Activated CD4-positive, alpha-beta T cell treated with anti-CD3 and anti-CD28 coated beads, Interleukin-2, Interleukin-6, amounts not matched to agents 100 ng/mL and 50 ng/mL, durations not matched to agents 16 hours and 8 hours (primary cell): ENCODE data around the gene OR7A10.

Source experiments
- DNase-seq: peaks from one replicate; pipeline ENCODE4 v3.0.0-alpha.2; 2020

Gene OR7A10

GRCh38 chr19:14848822-14849221 is at the start of gene OR7A10:
OR7A10 (minus strand) TSS chr19:14848922; CDS start chr19:14841877, 7,045 bp downstream.
- no peak for DNase-seq

GRCh38 chr19:14890643-14891379 is 42.1 kb upstream of the OR7A10 start:
- DNase-seq: no peak

GRCh38 chr19:14889994-14890642 is 41.4 kb upstream of the OR7A10 start:
- no peak for DNase-seq

GRCh38 chr19:14886032-14886431 is 37.3 kb upstream of the OR7A10 start, which contains the start of gene OR7A17:
OR7A17 (minus strand) TSS chr19:14886132; CDS start chr19:14881355, 4,777 bp downstream.
- DNase-seq: no peak

- peak; percentile 7 for DNase-seq
Observed at GRCh38 chr19:14871619-14872230, 23.0 kb upstream of the OR7A10 start.

- no peak for DNase-seq
Observed at GRCh38 chr19:14868497-14868896, 19.8 kb upstream of the OR7A10 start.

GRCh38 chr19:14843578-14843977 is 5.1 kb downstream of the OR7A10 start:
- DNase-seq: no peak

- DNase-seq: no peak
Observed at GRCh38 chr19:14843169-14843568, 5.6 kb downstream of the OR7A10 start.

- no peak for DNase-seq
Observed at GRCh38 chr19:14840206-14840605, 8.5 kb downstream of the OR7A10 start.

GRCh38 chr19:14837391-14837790 is 11.3 kb downstream of the OR7A10 start:
- DNase-seq: no peak

- no peak for DNase-seq
Observed at GRCh38 chr19:14835011-14835410, 13.7 kb downstream of the OR7A10 start, which contains the start of the genes OR7A5 and OR7C1. OR7A5 (minus strand) TSS chr19:14835185; CDS start chr19:14828241, 6,944 bp downstream. OR7C1 (minus strand) TSS chr19:14835185; CDS start chr19:14800136, 35,049 bp downstream.

GRCh38 chr19:14830702-14831101 is 18.0 kb downstream of the OR7A10 start:
- no peak for DNase-seq

GRCh38 chr19:14826006-14826405 is 22.7 kb downstream of the OR7A10 start:
- DNase-seq: no peak

- DNase-seq: no peak
Observed at GRCh38 chr19:14821937-14822336, 26.8 kb downstream of the OR7A10 start.

- no peak for DNase-seq
Observed at GRCh38 chr19:14818588-14818987, 30.1 kb downstream of the OR7A10 start.

- no peak for DNase-seq
Observed at GRCh38 chr19:14817052-14817451, 31.7 kb downstream of the OR7A10 start.

GRCh38 chr19:14814982-14815652 is 33.6 kb downstream of the OR7A10 start:
- no peak for DNase-seq

- DNase-seq: no peak
Observed at GRCh38 chr19:14809272-14810057, 39.3 kb downstream of the OR7A10 start.

- no peak for DNase-seq
Observed at GRCh38 chr19:14804765-14805164, 44.0 kb downstream of the OR7A10 start.

GRCh38 chr19:14798760-14799159 is 50.0 kb downstream of the OR7A10 start:
- DNase-seq: no peak

GRCh38 chr19:14796021-14796420 is 52.7 kb downstream of the OR7A10 start:
- DNase-seq: no peak

- no peak for DNase-seq
Observed at GRCh38 chr19:14795078-14795721, 53.5 kb downstream of the OR7A10 start.
